Esophagus muscularis mucosa (tissue), 4 donors: ENCODE data around the gene HEMGN.

ENCODE experiments used
- EP300 ChIP-seq: sonication (generic); formaldehyde crosslinking; IDR thresholded peaks from one replicate; pipeline ENCODE4 v1.6.1; 2017; ENCODE audit warnings: antibody characterized with exemption
- POLR2A ChIP-seq: fragments of 450-650 bp; IDR thresholded peaks from one replicate; pipeline ENCODE4 v1.6.1; 2017; ENCODE audit warnings: antibody characterized with exemption, moderate library complexity, mild to moderate bottlenecking, low read depth
- POLR2AphosphoS5 ChIP-seq, 2 donors: sonication (generic); formaldehyde crosslinking; IDR thresholded peaks; one replicate each; pipeline ENCODE4 v1.6.1; 2017; ENCODE audit warnings: antibody characterized with exemption in 2 of 2
- TF ChIP-seq, protein P1 (sequence below), 3 experiments: fragments of 200-600 bp in 2 of 3; fragments of 450-650 bp in 1 of 3; sonication (generic) in 2 of 3; IDR thresholded peaks; one replicate each; pipeline ENCODE4 v1.5.1; 2017 to 2019; ENCODE audit warnings: antibody characterized with exemption in 3 of 3, mild to moderate bottlenecking in 2 of 3, moderate library complexity in 1 of 3

DNA sequence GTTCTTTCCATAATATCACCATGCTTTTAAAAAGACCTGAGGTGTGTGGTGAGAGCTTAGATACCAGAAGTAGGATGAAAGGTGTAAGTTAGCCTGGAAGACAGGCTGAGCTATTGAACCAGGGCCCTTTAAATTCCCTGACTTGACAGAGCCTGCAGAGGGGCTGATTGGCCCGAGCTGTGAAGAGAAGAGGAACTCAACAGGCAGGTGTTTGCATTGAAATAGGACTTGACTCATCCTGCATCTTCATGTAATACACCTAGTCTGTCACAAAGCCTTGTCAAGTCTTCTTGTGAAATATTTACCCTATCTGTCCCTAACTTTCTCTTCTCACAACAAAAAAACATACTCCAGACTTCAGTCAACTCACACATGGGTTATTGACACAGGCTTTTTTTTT is 28.5 kb upstream of the HEMGN start:
- TF ChIP-seq POLR2A (no peak), EP300 (no peak), POLR2AphosphoS5 (IDR thresholded peaks at IDR 0.05) (no peak)
- TF ChIP-seq, protein P1, sequence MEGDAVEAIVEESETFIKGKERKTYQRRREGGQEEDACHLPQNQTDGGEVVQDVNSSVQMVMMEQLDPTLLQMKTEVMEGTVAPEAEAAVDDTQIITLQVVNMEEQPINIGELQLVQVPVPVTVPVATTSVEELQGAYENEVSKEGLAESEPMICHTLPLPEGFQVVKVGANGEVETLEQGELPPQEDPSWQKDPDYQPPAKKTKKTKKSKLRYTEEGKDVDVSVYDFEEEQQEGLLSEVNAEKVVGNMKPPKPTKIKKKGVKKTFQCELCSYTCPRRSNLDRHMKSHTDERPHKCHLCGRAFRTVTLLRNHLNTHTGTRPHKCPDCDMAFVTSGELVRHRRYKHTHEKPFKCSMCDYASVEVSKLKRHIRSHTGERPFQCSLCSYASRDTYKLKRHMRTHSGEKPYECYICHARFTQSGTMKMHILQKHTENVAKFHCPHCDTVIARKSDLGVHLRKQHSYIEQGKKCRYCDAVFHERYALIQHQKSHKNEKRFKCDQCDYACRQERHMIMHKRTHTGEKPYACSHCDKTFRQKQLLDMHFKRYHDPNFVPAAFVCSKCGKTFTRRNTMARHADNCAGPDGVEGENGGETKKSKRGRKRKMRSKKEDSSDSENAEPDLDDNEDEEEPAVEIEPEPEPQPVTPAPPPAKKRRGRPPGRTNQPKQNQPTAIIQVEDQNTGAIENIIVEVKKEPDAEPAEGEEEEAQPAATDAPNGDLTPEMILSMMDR (IDR thresholded peaks at IDR 0.05) = no peak
